Thoracic aorta (tissue), 2 donors: ENCODE measurements around the gene ERMARD. TPM values are rescaled to one million over a fixed set of nuclear protein-coding genes. Genes with fewer than 3 reads are reported as not detected.
A peak's percentile ranks its signal among the peaks of the same experiment; 100 is the strongest.

Source experiments
- ATAC-seq: fragments of 150-250 bp; one replicate; pipeline ENCODE4 v1.8.0; 2017; ENCODE audit warnings: low read depth; ENCODE audit not compliant: insufficient number of reproducible peaks, low FRiP score
- DNase-seq: peaks from one replicate; pipeline ENCODE4 v3.0.0-alpha.2; 2020; ENCODE audit warnings: low spot score
- H3K27ac ChIP-seq, 2 donors: fragments of 200-600 bp; sonication (generic); 1 replicate in 1 of 2; 2 replicates in 1 of 2; pipeline ENCODE4 v1.5.1; 2016; ENCODE audit warnings: mild to moderate bottlenecking in 2 of 2, moderate library complexity in 2 of 2
- H3K27me3 ChIP-seq: fragments of 200-600 bp; sonication (generic); replicated peaks from 2 replicates; pipeline ENCODE4 v1.6.0; 2016; ENCODE audit warnings: mild to moderate bottlenecking; ENCODE audit not compliant: insufficient read depth
- H3K36me3 ChIP-seq: fragments of 200-600 bp; sonication (generic); one replicate; pipeline ENCODE4 v1.5.1; 2016
- H3K4me1 ChIP-seq, 2 donors: fragments of 200-600 bp; sonication (generic); 1 replicate in 1 of 2; 2 replicates in 1 of 2; pipeline versions ENCODE4 v1.5.1 to v1.6.0; 2016; ENCODE audit warnings: low read depth in 2 of 2, mild to moderate bottlenecking in 1 of 2; ENCODE audit not compliant: control insufficient read depth in 1 of 2
- H3K4me3 ChIP-seq: fragments of 200-600 bp; sonication (generic); 2 replicates; pipeline ENCODE4 v1.5.1; 2016; ENCODE audit warnings: mild to moderate bottlenecking
- H3K9me3 ChIP-seq: fragments of 200-600 bp; sonication (generic); 2 replicates; pipeline ENCODE4 v1.5.1; 2016
- total RNA-seq, 2 donors: library from RNA; depleted of rRNA; stranded (reverse); fragments of >200 nt; gene quantifications; one replicate each; pipeline versions ENCODE4 v1.1.0 to v1.2.3, GENCODE V29; 2016
- TF ChIP-seq, protein P1 (sequence below): fragments of 200-600 bp; sonication (generic); IDR thresholded peaks from one replicate; pipeline ENCODE4 v1.5.1; 2019; ENCODE audit warnings: antibody characterized with exemption

Gene ERMARD
- total RNA-seq, 2 donors from 2014 or later: 13.7 to 27.1 TPM

DNA sequence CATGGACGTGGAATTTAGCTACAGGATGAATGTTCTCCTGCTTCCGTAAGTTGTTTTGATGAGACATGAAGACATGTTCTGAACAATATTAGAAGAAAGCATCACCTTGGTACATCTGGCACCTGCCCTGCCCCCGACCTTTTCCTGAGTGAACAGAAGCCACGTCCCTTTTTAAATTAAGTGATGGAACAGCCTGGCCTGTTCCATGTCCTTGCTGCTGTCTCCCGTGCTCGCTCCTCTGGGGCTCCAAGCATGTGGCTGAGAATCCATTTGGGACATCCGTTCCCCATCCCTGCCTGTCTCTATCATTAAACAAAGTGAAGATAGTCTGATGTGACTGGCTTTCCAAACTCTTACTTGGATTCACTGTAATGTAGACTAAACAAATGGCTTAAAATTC lies 36.4 kb downstream of the ERMARD start:
- no peak overlapping the region for H3K27ac ChIP-seq
- DNase-seq: no peak
- H3K27me3 ChIP-seq: no peaks in the 10 kb centered on the region
- H3K9me3 ChIP-seq: no peaks in the 10 kb centered on the region
- ATAC-seq: no peak
- peaks cover 0 to 11% of the 10 kb centered on the region in 2 donors for H3K4me1 ChIP-seq
- TF ChIP-seq, protein P1, sequence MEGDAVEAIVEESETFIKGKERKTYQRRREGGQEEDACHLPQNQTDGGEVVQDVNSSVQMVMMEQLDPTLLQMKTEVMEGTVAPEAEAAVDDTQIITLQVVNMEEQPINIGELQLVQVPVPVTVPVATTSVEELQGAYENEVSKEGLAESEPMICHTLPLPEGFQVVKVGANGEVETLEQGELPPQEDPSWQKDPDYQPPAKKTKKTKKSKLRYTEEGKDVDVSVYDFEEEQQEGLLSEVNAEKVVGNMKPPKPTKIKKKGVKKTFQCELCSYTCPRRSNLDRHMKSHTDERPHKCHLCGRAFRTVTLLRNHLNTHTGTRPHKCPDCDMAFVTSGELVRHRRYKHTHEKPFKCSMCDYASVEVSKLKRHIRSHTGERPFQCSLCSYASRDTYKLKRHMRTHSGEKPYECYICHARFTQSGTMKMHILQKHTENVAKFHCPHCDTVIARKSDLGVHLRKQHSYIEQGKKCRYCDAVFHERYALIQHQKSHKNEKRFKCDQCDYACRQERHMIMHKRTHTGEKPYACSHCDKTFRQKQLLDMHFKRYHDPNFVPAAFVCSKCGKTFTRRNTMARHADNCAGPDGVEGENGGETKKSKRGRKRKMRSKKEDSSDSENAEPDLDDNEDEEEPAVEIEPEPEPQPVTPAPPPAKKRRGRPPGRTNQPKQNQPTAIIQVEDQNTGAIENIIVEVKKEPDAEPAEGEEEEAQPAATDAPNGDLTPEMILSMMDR: no peak
- H3K36me3 ChIP-seq: no peaks in the 10 kb centered on the region
- H3K4me3 ChIP-seq: no peak overlapping the region

DNA sequence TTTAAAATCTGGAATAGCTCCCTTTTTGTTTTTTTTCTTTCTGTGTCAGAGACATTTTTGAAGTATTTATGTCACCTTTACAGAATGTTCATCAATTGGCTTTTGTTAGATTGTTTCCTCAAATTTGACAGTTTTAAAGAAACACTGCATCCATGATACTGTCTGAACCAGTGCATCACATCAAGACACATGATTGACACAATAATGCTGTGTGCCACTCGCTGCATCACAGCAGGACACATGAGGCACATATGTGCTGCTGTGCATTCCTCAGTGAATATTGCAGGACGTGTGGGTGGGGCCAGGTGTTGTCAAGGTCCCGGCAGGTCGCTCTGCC lies 37.4 kb downstream of the ERMARD start:
- DNase-seq (no peak), ATAC-seq (no peak)
- H3K4me3 ChIP-seq: no peak overlapping the region
- peaks cover 0 to 11% of the 10 kb centered on the region in 2 donors for H3K4me1 ChIP-seq
- H3K36me3 ChIP-seq: no peaks in the 10 kb centered on the region
- H3K27me3 ChIP-seq: no peaks in the 10 kb centered on the region
- H3K9me3 ChIP-seq: no peaks in the 10 kb centered on the region
- TF ChIP-seq, protein P1: no peak
- H3K27ac ChIP-seq: no peak overlapping the region

DNA sequence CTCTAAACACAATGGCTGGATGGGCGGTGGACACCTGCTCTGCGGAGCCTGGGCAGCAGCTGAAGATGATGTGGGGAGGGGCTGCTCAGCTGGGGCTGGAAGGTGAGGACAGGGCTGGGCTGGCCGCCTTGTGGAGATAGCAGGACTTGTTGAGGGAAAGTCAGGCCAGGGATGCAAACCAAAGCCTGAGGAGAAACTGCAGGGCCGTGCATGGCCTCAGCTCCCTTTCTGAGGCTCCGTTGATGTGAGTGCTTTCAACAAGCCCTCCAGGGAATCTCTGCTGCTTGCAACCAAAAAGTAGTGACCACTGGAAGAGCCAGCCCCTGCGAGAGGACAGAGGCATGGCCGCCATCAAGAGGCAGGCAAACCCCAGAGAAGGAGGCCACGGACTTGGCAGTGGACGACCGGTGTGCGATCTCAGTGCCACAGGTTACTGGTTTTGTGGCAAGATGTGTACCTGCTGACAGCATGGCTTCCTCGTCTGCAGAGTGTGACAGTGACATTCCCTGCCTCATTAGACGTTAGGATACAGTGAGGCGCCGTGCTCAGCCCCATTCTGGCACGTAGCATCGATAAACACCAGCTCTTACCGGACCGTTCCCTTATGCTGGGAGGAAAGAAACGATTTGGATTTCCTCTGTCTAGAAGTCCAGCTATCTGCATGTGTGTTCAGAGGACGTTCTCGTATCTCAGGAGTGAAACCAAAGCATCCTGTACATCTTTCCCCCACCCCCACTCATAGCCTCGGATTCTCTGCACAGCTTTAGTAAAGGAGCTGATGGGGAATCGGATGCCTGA lies 37.9 kb downstream of the ERMARD start:
- H3K36me3 ChIP-seq: no peaks in the 10 kb centered on the region
- peak overlapping the region; percentile 75 for H3K4me3 ChIP-seq
- H3K4me1 ChIP-seq: peaks cover 0 to 11% of the 10 kb centered on the region in 2 donors
- H3K27me3 ChIP-seq: no peaks in the 10 kb centered on the region
- no peak for DNase-seq
- ATAC-seq: no peak
- no peak overlapping the region for H3K27ac ChIP-seq
- TF ChIP-seq, protein P1: no peak
- no peaks in the 10 kb centered on the region for H3K9me3 ChIP-seq

DNA sequence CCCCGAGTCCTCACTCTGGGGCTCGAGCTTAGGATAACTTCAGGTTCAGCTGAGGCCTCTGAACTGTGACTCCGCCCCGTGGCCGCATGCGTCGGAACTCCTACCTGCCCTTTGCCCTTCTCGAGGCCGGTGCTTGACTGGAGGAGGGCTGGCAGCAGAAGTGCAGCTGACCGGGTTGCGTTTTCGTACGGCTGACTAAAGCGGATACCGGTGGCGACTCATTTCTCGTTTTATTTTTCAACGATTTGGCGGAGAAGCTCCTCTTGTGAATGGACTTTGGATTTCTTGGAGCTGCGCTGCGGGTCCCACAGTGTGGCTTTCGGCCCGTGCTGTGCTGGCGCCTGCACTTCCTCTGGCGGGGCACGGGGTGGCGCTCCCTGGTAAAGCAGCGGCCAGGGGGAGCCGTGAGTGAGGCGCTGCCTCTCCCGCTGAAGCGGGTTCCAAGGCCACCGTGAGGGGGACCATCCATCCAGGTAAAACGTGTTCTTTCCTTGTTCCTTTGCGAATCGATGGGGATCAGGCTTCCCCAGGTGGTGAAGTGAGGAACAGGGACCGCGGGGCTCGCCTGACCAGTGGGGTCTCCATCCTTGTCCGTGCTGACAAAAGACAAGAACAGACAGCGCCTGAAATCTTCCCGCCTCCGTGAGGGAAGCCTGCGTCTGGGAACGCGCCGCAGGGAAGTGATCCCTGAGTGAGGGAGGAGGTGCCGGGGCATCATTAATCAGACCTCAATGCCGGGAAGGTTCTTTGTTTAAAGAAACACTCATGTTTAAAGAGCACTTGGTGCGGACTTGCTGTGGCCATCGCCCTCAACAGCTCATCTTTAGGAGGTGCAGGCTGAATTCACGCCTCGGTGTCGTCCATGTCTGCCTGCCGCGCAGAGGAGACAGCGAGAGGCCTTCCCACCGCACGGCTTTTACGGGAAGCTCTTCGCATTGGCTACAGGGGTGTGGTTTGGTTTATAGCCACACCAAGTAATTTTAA lies 38.8 kb downstream of the ERMARD start:
- no peaks in the 10 kb centered on the region for H3K9me3 ChIP-seq
- DNase-seq: no peak
- TF ChIP-seq, protein P1: peak; percentile 94
- peaks cover 0 to 11% of the 10 kb centered on the region in 2 donors for H3K4me1 ChIP-seq
- H3K36me3 ChIP-seq: no peaks in the 10 kb centered on the region
- H3K27ac ChIP-seq: peak overlapping the region; percentile 19 to 22
- peak; percentile 78 for ATAC-seq
- H3K4me3 ChIP-seq: peak overlapping the region; percentile 75
- H3K27me3 ChIP-seq: no peaks in the 10 kb centered on the region

DNA sequence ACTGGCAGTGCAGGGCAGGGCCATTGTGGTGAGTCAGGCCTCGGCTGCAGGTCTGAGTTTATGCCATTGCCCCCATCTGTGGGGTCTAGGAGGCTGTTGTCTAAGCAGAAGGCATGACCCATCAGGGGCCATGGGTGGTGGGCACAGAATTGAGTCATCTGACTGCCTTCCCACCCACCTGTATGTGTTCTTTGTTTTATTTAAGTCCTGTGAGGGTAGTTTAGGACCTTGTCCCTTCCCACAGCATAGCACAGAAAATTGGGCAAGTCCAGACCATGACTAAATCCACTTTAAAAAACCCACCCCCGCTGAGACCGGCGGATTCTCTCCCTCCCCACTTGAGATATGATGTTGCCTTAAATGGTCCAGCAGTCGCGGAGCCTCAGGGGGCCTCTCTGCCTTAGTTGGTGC lies 40.3 kb downstream of the ERMARD start:
- Histone ChIP-seq H3K27ac (no peak overlapping the region), H3K4me3 (no peak overlapping the region), H3K27me3 (no peaks in the 10 kb centered on the region), H3K36me3 (no peaks in the 10 kb centered on the region), H3K9me3 (no peaks in the 10 kb centered on the region), H3K4me1 (peaks cover 0 to 11% of the 10 kb centered on the region in 2 donors)
- TF ChIP-seq, protein P1: no peak
- DNase-seq (no peak), ATAC-seq (no peak)
